NCI-H187 treated with DMSO at 0.1 percent for 48 hours (cell line): ENCODE results near the gene ERAP2.

Source experiments
- DNase-seq: peaks from one replicate; lab custom pipeline; 2025; lab: John Stamatoyannopoulos, UW

ERAP2 gene

GRCh38 chr5:96963267-96963666, 87.0 kb downstream of the ERAP2 start:
- no peak for DNase-seq

- no peak for DNase-seq
Observed at GRCh38 chr5:96966801-96967200, 90.5 kb downstream of the ERAP2 start.

GRCh38 chr5:96967400-96967799, 91.1 kb downstream of the ERAP2 start:
- DNase-seq = no peak

GRCh38 chr5:96968074-96968473, 91.8 kb downstream of the ERAP2 start:
- DNase-seq = no peak

GRCh38 chr5:96968614-96969013, 92.3 kb downstream of the ERAP2 start:
- DNase-seq = no peak
